BE2C (cell line): Measurements from ENCODE around the gene GCNT3.

Experiments used
- DNase-seq: peaks from one replicate; pipeline ENCODE4 v3.0.0-alpha.2; 2020
- H3K27me3 ChIP-seq: fragments of 250-450 bp; sonication (Bioruptor Pico); 2 replicates; pipeline ENCODE4 v1.5.1; 2020; ENCODE audit warnings: mild to moderate bottlenecking
- H3K36me3 ChIP-seq: fragments of 250-450 bp; sonication (Bioruptor Pico); 2 replicates; pipeline ENCODE4 v1.5.1; 2020; ENCODE audit warnings: mild to moderate bottlenecking
- H3K4me1 ChIP-seq: fragments of 250-450 bp; sonication (Bioruptor Pico); 2 replicates; pipeline ENCODE4 v1.5.1; 2020
- H3K4me3 ChIP-seq: 2 replicates; pipeline ENCODE4 v1.5.1; 2011; ENCODE audit warnings: low read depth, low read length
- H3K9me3 ChIP-seq: fragments of 250-450 bp; sonication (Bioruptor Pico); 2 replicates; pipeline ENCODE4 v1.5.1; 2020
- TF ChIP-seq, protein P1 (sequence below): IDR thresholded peaks from 2 replicates; pipeline ENCODE4 v1.5.1; 2012; ENCODE audit warnings: mild to moderate bottlenecking, low read depth, low read length

The GCNT3 gene

GRCh38 chr15:59609730-59610712 is 1.6 kb upstream of the GCNT3 start:
- TF ChIP-seq, protein P1, sequence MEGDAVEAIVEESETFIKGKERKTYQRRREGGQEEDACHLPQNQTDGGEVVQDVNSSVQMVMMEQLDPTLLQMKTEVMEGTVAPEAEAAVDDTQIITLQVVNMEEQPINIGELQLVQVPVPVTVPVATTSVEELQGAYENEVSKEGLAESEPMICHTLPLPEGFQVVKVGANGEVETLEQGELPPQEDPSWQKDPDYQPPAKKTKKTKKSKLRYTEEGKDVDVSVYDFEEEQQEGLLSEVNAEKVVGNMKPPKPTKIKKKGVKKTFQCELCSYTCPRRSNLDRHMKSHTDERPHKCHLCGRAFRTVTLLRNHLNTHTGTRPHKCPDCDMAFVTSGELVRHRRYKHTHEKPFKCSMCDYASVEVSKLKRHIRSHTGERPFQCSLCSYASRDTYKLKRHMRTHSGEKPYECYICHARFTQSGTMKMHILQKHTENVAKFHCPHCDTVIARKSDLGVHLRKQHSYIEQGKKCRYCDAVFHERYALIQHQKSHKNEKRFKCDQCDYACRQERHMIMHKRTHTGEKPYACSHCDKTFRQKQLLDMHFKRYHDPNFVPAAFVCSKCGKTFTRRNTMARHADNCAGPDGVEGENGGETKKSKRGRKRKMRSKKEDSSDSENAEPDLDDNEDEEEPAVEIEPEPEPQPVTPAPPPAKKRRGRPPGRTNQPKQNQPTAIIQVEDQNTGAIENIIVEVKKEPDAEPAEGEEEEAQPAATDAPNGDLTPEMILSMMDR: no peak
- no peak for DNase-seq
- H3K4me3 ChIP-seq: no peak overlapping the region
- H3K9me3 ChIP-seq: no peaks in the 10 kb centered on the region; the same call in 1 of the 2 replicates
- peaks cover 2% of the 10 kb centered on the region; the same call in 1 of the 2 replicates for H3K4me1 ChIP-seq
- H3K36me3 ChIP-seq: no peaks in the 10 kb centered on the region
- H3K27me3 ChIP-seq: peaks cover 18% of the 10 kb centered on the region

DNA sequence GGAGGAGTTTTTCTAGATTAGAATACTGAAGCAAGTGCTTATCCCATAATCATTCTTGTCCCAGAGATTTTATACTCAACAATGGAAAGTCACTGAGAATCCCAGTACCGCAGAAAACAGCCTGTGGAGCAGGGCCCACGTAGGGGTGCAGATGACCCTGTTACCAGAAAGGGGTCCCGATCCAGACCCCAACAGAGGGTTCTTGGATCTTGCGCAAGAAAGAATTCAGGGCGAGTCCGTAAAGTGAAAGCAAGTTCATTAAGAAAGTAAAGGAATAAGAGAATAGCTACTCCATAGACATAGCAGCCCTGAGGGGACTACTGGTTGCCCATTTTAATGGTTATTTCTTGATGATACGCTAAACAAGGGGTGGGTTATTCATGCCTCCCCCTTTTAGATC is 2.6 kb downstream of the GCNT3 start:
- H3K9me3 ChIP-seq: no peaks in the 10 kb centered on the region; the same call in 1 of the 2 replicates
- H3K36me3 ChIP-seq: no peaks in the 10 kb centered on the region
- H3K4me3 ChIP-seq: no peak overlapping the region
- H3K27me3 ChIP-seq: peaks cover 30% of the 10 kb centered on the region
- H3K4me1 ChIP-seq: peaks cover 3% of the 10 kb centered on the region; the same call in 1 of the 2 replicates
- TF ChIP-seq, protein P1: no peak
- DNase-seq: no peak

- TF ChIP-seq, protein P1: no peak
- no peak overlapping the region for H3K4me3 ChIP-seq
- DNase-seq: no peak
- no peaks in the 10 kb centered on the region for H3K36me3 ChIP-seq
- H3K9me3 ChIP-seq: no peaks in the 10 kb centered on the region; the same call in 1 of the 2 replicates
- H3K4me1 ChIP-seq: peaks cover 3% of the 10 kb centered on the region; the same call in 1 of the 2 replicates
- H3K27me3 ChIP-seq: peaks cover 25% of the 10 kb centered on the region
These were observed 4.1 kb downstream of the GCNT3 start for GRCh38 chr15:59615661-59616060.

- no peaks in the 10 kb centered on the region; the same call in 1 of the 2 replicates for H3K9me3 ChIP-seq
- H3K36me3 ChIP-seq: no peaks in the 10 kb centered on the region
- DNase-seq: no peak
- TF ChIP-seq, protein P1: no peak
- H3K4me3 ChIP-seq: no peak overlapping the region
- peaks cover 3% of the 10 kb centered on the region; the same call in 1 of the 2 replicates for H3K4me1 ChIP-seq
- H3K27me3 ChIP-seq: peaks cover 25% of the 10 kb centered on the region
These were observed 4.8 kb downstream of the GCNT3 start for GRCh38 chr15:59616379-59616778.

DNA sequence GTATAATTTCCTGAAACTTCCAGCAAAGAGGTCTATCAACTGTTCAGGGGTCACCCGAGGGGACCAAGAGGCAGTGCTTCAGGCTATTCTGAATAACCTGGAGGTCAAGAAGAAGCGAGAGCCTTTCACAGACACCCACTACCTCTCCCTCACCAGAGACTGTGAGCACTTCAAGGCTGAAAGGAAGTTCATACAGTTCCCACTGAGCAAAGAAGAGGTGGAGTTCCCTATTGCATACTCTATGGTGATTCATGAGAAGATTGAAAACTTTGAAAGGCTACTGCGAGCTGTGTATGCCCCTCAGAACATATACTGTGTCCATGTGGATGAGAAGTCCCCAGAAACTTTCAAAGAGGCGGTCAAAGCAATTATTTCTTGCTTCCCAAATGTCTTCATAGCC is 6.8 kb downstream of the GCNT3 start:
- H3K4me1 ChIP-seq: peaks cover 3% of the 10 kb centered on the region; the same call in 1 of the 2 replicates
- H3K36me3 ChIP-seq: no peaks in the 10 kb centered on the region
- TF ChIP-seq, protein P1: no peak
- H3K27me3 ChIP-seq: peaks cover 18% of the 10 kb centered on the region
- no peaks in the 10 kb centered on the region; the same call in 1 of the 2 replicates for H3K9me3 ChIP-seq
- no peak overlapping the region for H3K4me3 ChIP-seq
- DNase-seq: no peak

- Histone ChIP-seq H3K27me3 (peaks cover 26% of the 10 kb centered on the region), H3K9me3 (no peaks in the 10 kb centered on the region), H3K4me1 (no peaks in the 10 kb centered on the region), H3K36me3 (no peaks in the 10 kb centered on the region), H3K4me3 (no peak overlapping the region)
- TF ChIP-seq, protein P1: peak; percentile 58
- peak; percentile 57 for DNase-seq
These were observed 10.7 kb downstream of the GCNT3 start for GRCh38 chr15:59622289-59622688.
